Thymus (tissue), 11 donors: ENCODE measurements around the gene C20orf204. TPM values are rescaled to one million over a fixed set of nuclear protein-coding genes. Genes with fewer than 3 reads are reported as not detected.

ENCODE experiments used
- DNase-seq, 9 donors: peaks; one replicate each; pipeline ENCODE4 v3.0.0-alpha.2; 2013; ENCODE audit warnings: low spot score in 9 of 9, low read depth in 6 of 9, missing footprints in 1 of 9
- H3K27ac ChIP-seq, 2 donors: one replicate each; pipeline ENCODE4 v1.5.1; 2013; ENCODE audit warnings: control low read depth in 1 of 2, low read depth in 1 of 2, low read length in 1 of 2, mild to moderate bottlenecking in 1 of 2, moderate library complexity in 1 of 2
- H3K27me3 ChIP-seq, 2 donors: one replicate each; pipeline ENCODE4 v1.5.1; 2013; ENCODE audit warnings: low read length in 1 of 2; ENCODE audit not compliant: control insufficient read depth in 2 of 2, insufficient read depth in 1 of 2
- H3K36me3 ChIP-seq, 2 donors: one replicate each; pipeline ENCODE4 v1.5.1; 2013; ENCODE audit warnings: low read length in 1 of 2, mild to moderate bottlenecking in 1 of 2, moderate library complexity in 1 of 2; ENCODE audit not compliant: control insufficient read depth in 2 of 2, insufficient read depth in 2 of 2
- H3K4me1 ChIP-seq, 2 donors: one replicate each; pipeline ENCODE4 v1.5.1; 2013; ENCODE audit warnings: low read length in 2 of 2; ENCODE audit not compliant: control insufficient read depth in 2 of 2, insufficient read depth in 2 of 2
- H3K4me3 ChIP-seq, 2 donors: one replicate each; pipeline ENCODE4 v1.5.1; 2013; ENCODE audit warnings: low read length in 2 of 2, control low read depth in 1 of 2, mild to moderate bottlenecking in 1 of 2
- H3K9me3 ChIP-seq, 2 donors: one replicate each; pipeline ENCODE4 v1.5.1; 2013; ENCODE audit warnings: low read length in 1 of 2, mild to moderate bottlenecking in 1 of 2; ENCODE audit not compliant: control insufficient read depth in 2 of 2, insufficient read depth in 1 of 2
- WGBS: extraction: QIAGEN DNeasy Blood & Tissue Kit; methylation state at CpG from one replicate; pipeline ENCODE4 v1.1.7; 2013; 5-methylcytosine and 5-hydroxymethylcytosine counted together
- polyA plus RNA-seq: library from polyadenylated mRNA; stranded (reverse); fragments of 200-250 nt; gene quantifications from one replicate; pipeline ENCODE4 v1.2.3, GENCODE V29; 2013
- total RNA-seq: library from RNA; stranded (reverse); fragments of 120-200 nt; gene quantifications from one replicate; pipeline ENCODE4 v1.2.4, GENCODE V29; 2013
- donor health status: healthy.

Gene C20orf204
- total and polyA plus RNA-seq, 2 donors = 8.2 to 17.0 TPM

DNA sequence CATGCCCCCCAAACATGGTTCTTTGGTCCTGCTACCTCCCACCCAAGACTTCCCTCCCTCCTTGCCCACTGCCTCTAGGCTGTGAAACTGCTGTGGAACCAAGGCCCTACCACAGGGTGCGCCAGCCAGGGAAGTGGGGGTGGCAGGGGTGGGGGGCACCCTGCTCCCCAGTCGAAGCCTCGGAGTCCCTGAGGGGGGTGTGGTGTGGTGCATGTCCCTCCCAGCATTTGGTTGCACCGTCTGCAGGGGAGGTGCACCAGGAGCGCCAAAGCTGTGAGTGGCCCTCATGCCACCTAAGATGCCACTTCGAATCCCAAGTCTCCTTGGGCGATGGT, 41.5 kb downstream of the C20orf204 start:
- Histone ChIP-seq H3K4me3 (peak overlapping the region; percentile 71 to 83), H3K9me3 (peaks cover 1 to 4% of the 10 kb centered on the region in 2 donors), H3K27me3 (peaks cover 5 to 35% of the 10 kb centered on the region in 2 donors), H3K4me1 (peaks cover 31 to 56% of the 10 kb centered on the region in 2 donors), H3K36me3 (peaks cover 31 to 35% of the 10 kb centered on the region in 2 donors), H3K27ac (peak overlapping the region; percentile 85 to 95)
- no peak for DNase-seq
- 3% methylated on average over 7 of the region's 7 CpGs for WGBS

DNA sequence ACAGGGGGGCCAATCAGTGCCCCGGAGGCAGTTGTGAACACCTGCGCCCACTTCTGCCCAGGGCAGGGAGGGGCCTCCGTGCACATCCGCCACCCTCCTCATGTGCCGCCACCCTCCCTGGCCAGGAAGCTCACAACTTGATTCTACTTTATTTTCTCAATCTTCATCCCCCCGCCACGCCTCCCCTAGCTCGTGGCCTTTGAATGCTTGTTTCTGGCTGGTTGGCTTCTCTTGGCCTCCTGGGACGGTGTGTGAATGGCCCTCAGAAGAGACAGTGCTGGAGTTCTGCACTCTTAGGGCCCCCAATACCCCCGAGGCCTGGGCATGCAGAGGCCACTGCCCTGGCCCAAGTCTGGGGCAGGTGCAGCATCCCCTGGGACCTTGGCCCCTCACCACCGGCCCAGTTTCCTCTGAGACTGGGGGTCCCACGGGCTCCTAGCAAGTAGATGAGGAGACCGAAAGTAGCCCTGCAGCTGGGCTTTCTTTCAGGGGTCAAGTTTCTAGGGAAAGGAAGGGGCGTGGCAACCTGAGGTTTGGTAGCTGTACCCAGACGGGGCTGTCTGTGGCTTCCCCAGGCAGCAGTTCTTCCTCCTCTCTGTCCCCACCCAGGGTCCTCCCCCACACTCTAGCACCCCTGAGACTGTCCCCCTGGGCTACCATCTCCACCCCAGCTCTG, 42.0 kb downstream of the C20orf204 start:
- peak overlapping the region; percentile 71 to 83 for H3K4me3 ChIP-seq
- DNase-seq = peak in 5 of 9 donors; percentile 57 to 91 (median 79)
- H3K36me3 ChIP-seq = peaks cover 26 to 30% of the 10 kb centered on the region in 2 donors
- 3% methylated on average over 15 of the region's 15 CpGs for WGBS
- H3K27ac ChIP-seq = peak overlapping the region; percentile 85 to 95
- H3K27me3 ChIP-seq = peaks cover 10 to 41% of the 10 kb centered on the region in 2 donors
- H3K4me1 ChIP-seq = peaks cover 34 to 61% of the 10 kb centered on the region in 2 donors
- H3K9me3 ChIP-seq = peaks cover 1 to 6% of the 10 kb centered on the region in 2 donors

DNA sequence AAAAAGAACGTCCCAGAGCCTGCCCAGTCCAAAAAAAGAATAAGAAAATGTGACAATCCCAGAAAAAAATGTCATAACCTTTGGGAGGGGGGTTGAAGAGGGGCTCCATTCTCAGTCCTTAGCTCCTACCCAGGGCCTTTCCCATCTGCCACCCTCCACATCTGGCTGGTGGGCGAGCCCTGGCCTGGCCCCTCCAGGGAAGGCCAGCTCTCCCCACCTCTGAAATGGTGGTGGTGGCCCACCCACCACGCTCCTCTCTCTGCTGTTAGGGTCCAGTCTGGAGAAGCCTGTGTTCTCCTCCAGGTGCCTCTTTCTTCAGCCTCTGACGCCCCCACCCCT, 42.9 kb downstream of the C20orf204 start:
- WGBS = 2% methylated on average over 4 of the region's 4 CpGs
- peaks cover 17 to 49% of the 10 kb centered on the region in 2 donors for H3K27me3 ChIP-seq
- peak overlapping the region; percentile 62 to 93 for H3K27ac ChIP-seq
- H3K4me1 ChIP-seq = peaks cover 37 to 66% of the 10 kb centered on the region in 2 donors
- peaks cover 1 to 8% of the 10 kb centered on the region in 2 donors for H3K9me3 ChIP-seq
- peak overlapping the region; percentile 71 to 83 for H3K4me3 ChIP-seq
- DNase-seq = no peak
- H3K36me3 ChIP-seq = peaks cover 17 to 22% of the 10 kb centered on the region in 2 donors

- Histone ChIP-seq H3K36me3 (peaks cover 12 to 17% of the 10 kb centered on the region in 2 donors), H3K4me1 (peaks cover 43 to 70% of the 10 kb centered on the region in 2 donors), H3K4me3 (peak within 1 kb of the TSS; percentile 71 to 83), H3K27me3 (peaks cover 23 to 54% of the 10 kb centered on the region in 2 donors), H3K9me3 (peaks cover 1 to 8% of the 10 kb centered on the region in 2 donors), H3K27ac (peak within 1 kb of the TSS; percentile 93 to 95)
- peak in 4 of 9 donors; percentile 47 to 85 (median 70) for DNase-seq
- WGBS = under 1% methylated on average over 73 of the region's 73 CpGs
Observed at GRCh38 chr20:64079273-64080012, 43.5 kb downstream of the C20orf204 start, which contains the start of gene RGS19. Gene RGS19 (minus strand): TSS chr20:64079518. CDS start chr20:64076886, 2,632 bp downstream.

GRCh38 chr20:64080013-64080812, 44.2 kb downstream of the C20orf204 start, which contains the start of gene OPRL1:
Gene OPRL1 (plus strand): TSS chr20:64080082. CDS start chr20:64092721, 12,639 bp downstream.
- peak within 1 kb of the TSS; percentile 71 to 83 for H3K4me3 ChIP-seq
- H3K27me3 ChIP-seq = peaks cover 30 to 62% of the 10 kb centered on the region in 2 donors
- peaks cover 4 to 9% of the 10 kb centered on the region in 2 donors for H3K36me3 ChIP-seq
- 7% methylated on average over 62 of the region's 62 CpGs for WGBS
- peak in 1 of 9 donors; percentile 51 for DNase-seq
- H3K27ac ChIP-seq = peak within 1 kb of the TSS; percentile 62 to 93
- peaks cover 43 to 74% of the 10 kb centered on the region in 2 donors for H3K4me1 ChIP-seq
- H3K9me3 ChIP-seq = peaks cover 1 to 8% of the 10 kb centered on the region in 2 donors

- DNase-seq = no peak
- peak overlapping the region in 1 of 2 donors; percentile 37 for H3K27ac ChIP-seq
- H3K4me3 ChIP-seq = peak overlapping the region in 1 of 2 donors; percentile 46
- peaks cover 0 to 5% of the 10 kb centered on the region in 2 donors for H3K36me3 ChIP-seq
- peaks cover 43 to 73% of the 10 kb centered on the region in 2 donors for H3K4me1 ChIP-seq
- H3K27me3 ChIP-seq = peaks cover 34 to 70% of the 10 kb centered on the region in 2 donors
- WGBS = 91% methylated on average over 17 of the region's 17 CpGs
- H3K9me3 ChIP-seq = peaks cover 1 to 9% of the 10 kb centered on the region in 2 donors
Observed at GRCh38 chr20:64080813-64081623, 45.0 kb downstream of the C20orf204 start.

DNA sequence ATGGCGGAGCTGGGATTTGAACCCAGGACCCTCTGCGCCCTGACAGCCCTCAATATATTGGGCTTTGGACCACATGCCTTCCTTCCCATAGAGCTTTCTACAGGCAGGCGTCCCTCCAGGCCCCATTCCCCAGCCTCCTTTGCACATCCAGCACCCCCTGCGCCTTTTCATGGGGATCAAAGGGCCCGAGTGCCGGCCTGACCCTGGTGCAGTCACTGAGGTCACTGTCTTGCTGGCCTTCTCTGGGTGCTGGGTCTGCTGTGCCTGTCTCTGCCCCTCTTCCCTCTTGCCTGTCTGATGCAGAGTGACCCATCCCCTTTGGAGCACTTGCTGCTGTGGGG, 45.6 kb downstream of the C20orf204 start:
- H3K27me3 ChIP-seq = peaks cover 36 to 76% of the 10 kb centered on the region in 2 donors
- WGBS = 99% methylated on average over 6 of the region's 6 CpGs
- peaks cover 41 to 68% of the 10 kb centered on the region in 2 donors for H3K4me1 ChIP-seq
- H3K36me3 ChIP-seq = no peaks in the 10 kb centered on the region
- H3K4me3 ChIP-seq = no peak overlapping the region
- no peak for DNase-seq
- no peak overlapping the region for H3K27ac ChIP-seq
- H3K9me3 ChIP-seq = peaks cover under 1 to 13% of the 10 kb centered on the region in 2 donors

DNA sequence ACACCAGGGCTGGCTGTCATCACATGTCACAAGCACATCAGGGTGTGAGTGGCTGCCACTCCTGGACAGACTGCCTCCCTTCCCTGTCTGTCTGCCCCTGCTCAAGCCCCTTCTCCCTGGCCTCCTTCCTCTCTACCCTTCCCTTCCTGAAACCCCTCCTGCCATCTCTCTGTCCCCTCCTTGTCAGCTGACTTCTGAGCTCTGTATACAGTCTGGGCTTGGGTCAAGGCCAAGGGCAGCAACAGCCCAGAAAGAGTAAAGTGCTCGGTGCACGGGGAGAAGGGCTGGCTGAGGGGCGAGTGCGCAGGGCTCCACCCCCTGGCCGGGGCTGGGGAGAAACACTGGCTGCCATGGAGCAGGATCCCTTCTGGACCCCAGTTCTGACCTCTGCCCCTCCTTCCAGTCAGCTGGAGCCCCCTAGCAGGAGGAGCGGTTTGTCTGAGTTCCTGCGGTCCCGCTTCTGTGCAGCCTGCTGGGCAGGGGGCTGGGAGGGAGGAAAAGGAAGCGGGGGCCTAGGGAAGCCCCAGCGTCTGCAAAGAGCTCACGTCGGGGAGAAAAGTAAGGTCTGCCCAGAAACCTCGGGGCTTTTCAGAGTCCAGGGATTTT, 46.2 kb downstream of the C20orf204 start:
- Histone ChIP-seq H3K4me3 (no peak overlapping the region), H3K4me1 (peaks cover 35 to 61% of the 10 kb centered on the region in 2 donors), H3K27ac (no peak overlapping the region), H3K9me3 (peaks cover 3 to 18% of the 10 kb centered on the region in 2 donors), H3K27me3 (peaks cover 36 to 79% of the 10 kb centered on the region in 2 donors), H3K36me3 (no peaks in the 10 kb centered on the region)
- 6% methylated on average over 13 of the region's 13 CpGs for WGBS
- peak in 1 of 9 donors; percentile 46 for DNase-seq
